SH-SY5Y (cell line): ENCODE results near the gene TMED1.

ENCODE experiments used
- GATA2 ChIP-seq: IDR thresholded peaks from 2 replicates; pipeline ENCODE4 v1.6.1; 2011; ENCODE audit warnings: mild to moderate bottlenecking, low read depth, low read length
- GATA3 ChIP-seq: IDR thresholded peaks from 2 replicates; pipeline ENCODE4 v1.6.1; 2011; ENCODE audit warnings: low read depth, mild to moderate bottlenecking, low read length, moderate library complexity

Gene TMED1

DNA sequence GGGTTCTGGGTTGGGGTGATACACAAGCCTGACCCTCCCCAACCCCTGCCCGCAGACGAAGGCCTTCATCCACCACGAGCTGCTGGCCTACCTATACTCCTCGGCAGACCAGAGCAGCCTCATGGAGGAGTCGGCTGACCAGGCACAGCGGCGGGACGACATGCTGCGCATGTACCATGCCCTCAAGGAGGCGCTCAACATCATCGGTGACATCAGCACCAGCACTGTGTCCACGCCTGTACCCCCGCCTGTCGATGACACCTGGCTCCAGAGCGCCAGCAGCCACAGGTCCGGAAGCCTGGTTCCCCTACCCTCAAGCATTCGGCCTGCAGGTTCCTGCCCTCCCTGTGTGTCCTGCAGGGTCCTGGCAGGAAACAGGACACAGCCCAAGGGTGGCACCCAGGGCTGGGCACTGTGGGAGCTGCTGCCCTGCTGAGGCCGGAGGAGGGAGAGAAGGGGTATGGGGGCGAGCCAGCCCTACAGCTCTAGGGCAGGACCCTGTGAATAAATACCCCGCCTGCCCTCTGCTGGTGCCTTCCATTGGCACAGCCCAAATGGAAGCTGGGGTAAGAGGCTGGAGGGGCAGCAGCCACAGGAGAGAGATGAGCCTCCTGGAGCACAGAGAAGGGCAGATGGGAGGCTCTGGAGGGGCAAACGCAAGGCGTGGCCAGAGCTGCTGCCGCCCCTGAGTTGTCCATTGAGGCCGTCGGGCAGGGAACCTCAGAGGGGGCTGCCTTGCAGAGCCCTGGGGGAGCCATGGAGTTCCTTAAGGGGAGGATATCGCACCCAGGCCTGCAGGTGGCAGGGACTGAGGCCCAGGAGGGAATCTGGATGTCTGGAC is 6.8 kb downstream of the TMED1 start:
- TF ChIP-seq GATA3 (no peak), GATA2 (no peak)

DNA sequence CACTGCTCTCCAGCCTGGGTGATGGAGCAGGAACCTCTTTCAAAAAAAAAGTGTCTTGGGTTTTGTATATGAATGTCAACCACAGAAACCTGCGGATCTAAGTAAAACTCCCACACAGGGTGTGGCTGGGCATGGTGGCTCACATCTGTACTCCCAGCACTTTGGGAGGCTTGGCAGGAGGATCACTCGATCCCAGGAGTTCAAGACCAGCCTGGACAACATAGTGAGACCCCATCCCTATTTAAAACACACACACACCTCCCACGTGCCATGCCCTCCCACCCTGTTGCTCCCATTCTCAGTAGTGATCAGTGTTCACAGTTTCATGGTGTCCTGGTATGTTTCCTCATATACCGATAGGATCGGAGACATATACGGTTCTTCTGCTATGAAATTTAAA is 9.2 kb downstream of the TMED1 start:
- TF ChIP-seq GATA2 (no peak), GATA3 (no peak)

DNA sequence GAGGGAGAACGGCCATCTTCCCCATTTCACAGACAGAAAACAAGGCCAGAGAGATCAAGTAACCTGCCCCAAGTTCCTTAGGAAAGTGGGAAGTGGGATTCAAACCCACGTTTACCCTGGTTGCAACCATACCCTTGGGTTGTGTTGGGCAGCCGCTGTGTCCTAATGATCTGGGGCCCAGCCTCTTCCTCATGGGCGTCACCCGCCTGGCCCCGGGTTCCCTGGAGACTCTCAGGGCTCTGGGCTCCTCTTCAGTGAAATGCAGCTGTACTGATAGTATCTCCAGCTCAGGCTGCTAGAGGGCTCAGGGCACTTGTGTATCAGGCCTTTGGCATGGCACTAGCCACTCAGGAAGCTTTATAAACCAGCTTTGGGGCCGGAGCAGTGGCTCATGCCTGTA is 9.8 kb downstream of the TMED1 start:
- no peak for TF ChIP-seq GATA2
- no peak for TF ChIP-seq GATA3

DNA sequence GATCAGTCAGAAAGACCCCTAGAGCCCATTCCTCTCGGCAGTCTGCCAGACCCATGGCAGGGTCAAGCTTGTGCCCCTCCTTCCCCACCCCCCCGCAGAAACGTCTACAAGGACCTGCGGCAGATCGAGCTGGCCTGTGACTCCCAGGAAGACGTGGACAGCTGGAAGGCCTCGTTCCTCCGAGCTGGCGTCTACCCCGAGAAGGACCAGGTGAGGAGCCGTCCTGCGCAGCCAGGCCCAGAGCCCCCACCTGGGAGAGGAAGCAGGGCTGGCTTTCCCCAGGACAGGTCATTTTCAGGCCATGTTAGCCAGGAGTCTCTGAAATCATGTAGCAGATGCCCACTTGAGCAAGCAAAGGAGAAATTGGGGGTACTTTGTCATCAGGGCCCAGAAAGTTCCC is 12.3 kb downstream of the TMED1 start:
- TF ChIP-seq GATA2: no peak
- no peak for TF ChIP-seq GATA3

DNA sequence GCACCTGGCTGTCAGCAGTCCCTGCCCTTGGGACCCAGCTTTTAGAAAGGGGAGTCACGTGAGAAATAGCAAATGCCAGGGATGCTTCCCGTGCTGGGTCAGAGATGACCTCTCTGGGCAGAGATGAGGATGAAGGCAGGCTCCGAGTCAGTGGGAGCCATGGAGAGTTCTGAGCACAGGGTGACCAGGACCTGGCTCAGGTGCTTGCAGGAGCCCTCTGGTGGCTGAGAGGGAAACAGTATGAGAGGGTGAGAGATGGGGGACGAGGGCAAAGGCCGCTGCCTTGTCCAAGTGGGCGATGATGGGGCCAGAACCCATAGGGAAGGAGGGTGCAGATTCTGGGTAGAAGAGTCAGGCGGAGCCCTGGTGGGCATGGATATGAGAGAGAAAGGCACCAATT is 15.8 kb downstream of the TMED1 start:
- TF ChIP-seq GATA2: no peak
- no peak for TF ChIP-seq GATA3

DNA sequence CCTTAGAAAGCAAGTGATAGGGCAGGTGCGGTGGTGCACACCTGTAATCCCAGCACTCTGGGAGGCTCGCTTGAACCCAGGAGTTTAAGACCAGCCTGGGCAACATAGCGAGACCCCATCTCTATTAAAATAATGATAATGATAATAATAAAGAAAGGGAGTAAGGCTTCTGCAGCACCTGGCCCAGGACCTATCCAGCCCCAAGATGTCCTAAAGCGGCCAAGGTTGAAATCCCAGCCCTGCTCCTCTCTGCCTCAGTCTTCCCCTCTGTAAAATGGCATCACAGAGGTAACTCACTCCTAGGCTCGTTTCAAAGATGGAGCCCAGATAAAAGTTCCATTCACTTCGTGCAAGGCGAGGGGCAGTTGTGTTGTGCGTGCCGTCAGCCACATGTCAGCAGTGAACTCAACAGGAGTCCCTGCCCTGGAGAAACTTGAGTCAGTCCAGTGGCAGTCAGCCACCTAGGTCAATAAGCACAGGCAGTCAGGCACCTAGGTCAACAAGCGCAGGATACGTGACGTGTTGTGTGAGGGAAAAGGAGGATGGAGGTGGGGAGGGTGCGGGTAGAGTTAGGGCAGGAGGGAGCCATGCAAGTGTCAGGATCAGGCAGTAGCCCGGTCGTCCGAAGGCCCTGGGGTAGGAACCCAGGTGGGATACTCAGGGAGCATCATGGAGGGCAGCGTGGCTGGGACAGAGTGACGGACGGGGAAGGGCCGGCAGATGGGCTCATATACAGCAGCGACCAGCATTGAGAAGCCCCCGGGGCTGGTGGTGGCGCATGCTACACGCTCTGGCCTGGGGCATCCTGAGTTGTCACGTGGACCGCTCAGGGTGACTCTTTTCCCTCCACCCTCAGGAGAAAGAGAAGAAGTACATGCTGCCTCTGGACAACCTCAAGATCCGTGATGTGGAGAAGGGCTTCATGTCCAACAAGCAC is 16.6 kb downstream of the TMED1 start:
- TF ChIP-seq GATA2 (no peak), GATA3 (no peak)

DNA sequence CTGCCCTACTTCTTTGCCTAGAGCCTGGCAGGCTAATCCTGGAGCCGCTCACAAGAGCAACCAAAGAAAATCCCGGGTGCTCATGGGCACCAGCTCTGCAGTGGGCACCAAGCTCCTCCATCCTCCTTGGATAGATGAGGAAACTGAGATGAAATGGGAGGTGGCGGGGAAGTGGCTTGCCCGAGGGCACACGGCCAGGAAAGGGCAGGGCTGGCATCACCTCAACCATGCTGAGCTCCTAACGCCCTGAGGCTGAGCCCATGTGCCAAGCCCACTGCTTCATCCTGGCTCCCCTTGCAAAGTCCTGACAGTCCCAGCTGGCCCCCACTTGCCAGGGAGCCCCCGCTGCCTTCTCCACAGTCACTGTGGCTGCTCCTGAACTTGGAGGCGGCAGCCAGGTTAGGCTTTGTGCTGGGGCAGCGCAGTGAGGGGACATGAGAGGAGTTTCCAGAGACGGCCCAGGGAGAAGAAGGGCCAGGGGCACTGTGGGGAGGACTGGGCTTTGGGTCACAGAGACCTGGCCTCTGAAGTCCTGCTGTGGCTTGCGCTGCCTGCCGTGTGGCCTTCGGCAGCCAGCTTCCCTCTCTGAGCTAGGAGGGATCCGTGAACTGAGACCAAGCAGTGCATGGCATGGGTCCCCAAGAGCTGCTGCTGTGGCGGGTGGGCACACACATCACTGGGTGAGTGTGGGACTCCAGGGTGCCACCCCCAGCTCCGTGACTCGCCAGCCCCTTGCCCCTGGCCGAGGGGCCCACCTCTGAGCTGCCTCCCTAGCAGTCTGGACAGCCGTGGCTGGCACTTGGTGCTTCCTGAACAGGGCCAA is 17.5 kb downstream of the TMED1 start:
- TF ChIP-seq GATA2 (no peak), GATA3 (no peak)

DNA sequence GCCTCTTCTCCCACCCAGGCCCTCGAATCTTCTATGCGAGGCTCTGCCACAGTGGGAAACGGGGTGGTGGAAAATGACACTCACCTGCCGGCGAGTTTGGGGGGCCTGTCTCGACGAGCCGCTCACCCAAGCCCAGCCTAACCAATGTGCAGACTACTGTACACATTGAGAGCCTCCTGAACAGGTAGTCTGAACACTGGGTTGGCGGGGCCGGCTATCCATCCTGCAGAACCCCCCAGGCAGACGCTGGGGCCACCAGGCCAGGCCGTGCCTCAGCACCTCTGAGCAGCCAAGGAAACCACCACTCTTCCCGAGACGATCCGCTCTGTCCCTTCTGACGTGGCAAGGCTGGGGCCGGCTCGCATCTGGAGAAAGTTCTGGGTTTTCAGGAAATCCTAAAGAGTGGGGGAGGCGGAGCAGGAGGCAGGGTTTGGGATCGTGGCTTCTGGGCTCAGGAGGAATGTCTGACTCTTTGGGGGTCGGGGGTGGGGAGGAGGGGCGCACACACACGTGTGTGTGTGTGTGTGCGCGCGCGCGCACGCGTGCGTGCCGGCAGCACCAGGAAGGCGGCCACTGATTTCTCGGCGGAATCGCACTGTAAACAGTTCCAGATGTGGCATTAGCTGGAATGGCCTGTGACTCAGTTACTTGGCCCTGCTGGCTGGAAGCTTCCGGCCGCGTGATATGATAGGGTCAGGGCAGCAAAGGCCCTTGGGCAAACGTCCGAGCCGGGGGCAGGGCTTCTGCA is 18.5 kb downstream of the TMED1 start:
- TF ChIP-seq GATA3: no peak
- no peak for TF ChIP-seq GATA2

DNA sequence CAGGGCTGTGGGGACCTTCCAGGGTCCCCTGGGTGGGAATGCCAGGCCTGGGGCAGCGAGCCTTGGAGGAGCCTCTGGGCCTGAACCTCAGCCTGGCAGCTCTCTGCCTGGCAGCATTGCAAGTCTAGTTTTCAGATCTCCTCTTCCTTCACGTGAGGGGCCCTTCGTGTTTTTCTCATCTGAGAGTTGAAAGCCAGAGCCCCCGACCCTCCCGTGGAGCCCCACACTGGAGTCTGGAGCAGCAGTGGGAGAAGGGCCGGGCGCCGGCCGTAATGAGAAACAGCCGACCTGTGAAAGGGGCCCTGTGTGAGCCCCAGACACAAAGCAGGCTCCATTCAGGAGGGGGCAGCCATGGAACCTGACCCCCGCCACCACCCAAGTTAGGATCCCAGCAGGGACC is 19.3 kb downstream of the TMED1 start:
- TF ChIP-seq GATA3 (no peak), GATA2 (no peak)

DNA sequence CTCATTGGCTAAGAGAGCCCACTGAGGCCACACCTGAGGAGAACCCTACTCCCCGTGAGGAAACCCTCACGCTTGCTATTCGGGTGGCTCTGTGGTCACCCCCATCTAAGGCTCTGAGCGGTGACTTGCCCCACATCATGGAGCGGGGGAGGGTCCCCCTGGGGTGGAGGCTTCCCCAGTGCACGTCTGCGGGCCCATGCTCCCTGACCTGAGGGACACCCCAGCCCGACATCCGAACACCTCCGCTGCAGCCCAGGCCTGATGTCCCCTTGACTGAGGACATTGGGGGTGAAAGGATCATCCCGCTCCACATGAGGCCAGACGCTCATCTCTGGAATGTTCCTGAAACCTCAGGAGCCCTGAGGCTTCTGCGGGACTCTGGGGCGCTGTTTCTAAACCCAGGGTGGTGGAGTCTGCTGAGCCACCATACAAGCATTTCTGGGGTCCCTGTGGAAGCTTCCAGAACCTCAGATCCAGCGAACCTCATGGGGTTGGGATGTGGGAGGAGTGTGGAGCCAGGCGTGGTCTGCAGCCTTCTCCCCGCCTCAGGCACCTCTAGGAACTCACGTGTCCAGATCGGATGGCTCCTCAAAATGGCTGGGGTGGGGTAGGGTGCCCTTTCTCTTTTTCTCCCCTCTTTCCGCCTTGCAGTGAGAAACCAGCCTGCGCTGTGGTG is 19.9 kb downstream of the TMED1 start:
- TF ChIP-seq GATA3 (no peak), GATA2 (no peak)

DNA sequence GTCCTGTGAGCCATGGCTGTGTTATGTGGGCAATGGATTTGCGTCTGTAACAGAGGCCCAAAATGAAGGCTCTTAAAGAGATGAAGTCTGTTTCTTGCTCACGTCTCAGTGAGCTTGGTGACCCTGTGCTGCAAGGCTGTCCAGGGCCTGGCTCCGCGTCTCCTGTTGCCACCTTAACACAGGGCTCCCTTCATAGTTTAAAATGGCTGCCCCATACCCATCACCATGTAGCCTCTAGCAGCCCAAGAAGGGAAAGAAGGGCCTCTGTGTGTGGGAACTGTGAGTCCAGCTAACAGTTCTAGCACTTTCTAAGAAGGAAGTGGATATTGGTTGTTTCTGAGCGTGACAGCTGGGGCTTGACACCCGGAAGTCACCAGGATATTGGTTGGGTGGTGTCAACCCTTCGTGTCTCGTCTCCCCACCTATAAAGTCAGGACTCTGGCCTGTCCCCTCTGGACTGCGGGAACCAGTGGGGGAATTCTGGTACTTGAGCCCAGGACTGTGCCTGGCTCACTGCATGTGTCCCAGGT is 20.9 kb downstream of the TMED1 start:
- no peak for TF ChIP-seq GATA2
- TF ChIP-seq GATA3: no peak

DNA sequence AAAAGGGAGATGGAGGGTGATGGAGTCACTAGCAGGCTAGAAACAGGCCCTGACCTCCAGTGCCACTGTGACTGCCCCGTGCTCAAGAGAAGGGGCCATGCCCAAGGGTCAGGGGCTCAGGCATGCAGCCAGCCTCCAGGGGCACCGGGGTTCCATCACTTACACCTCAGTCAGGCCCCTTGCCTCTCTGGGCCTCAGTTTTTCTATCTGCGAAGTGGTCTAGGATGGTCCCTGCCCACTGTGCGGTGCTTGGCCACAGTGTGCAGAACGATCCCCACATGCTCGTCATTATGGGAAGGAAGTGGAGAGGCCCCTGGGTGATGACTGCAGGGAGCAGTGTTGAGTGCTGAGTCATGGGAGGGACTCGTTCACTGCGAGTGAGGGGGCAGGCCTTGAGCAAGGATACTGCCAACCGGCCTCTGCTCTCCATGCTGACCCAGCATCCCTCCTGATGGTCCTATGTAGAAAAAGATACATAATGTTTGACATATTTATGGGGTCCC is 23.1 kb downstream of the TMED1 start:
- TF ChIP-seq GATA2: no peak
- no peak for TF ChIP-seq GATA3

DNA sequence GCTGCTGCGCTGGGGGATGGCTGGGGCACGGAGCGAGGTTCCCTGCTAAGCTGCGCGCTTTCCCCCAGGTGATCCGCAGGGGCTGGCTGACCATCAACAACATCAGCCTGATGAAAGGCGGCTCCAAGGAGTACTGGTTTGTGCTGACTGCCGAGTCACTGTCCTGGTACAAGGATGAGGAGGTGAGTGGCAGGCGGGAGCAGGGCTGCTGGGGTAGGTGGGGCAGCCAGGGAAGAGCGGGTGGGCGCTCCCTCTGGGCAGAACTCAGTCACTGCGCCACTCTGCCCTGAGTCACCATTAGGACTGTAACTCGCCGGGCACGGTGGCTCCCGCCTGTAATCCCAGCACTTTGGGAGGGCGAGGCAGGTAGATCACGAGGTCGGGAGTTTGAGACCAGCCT is 23.8 kb downstream of the TMED1 start:
- no peak for TF ChIP-seq GATA3
- no peak for TF ChIP-seq GATA2

DNA sequence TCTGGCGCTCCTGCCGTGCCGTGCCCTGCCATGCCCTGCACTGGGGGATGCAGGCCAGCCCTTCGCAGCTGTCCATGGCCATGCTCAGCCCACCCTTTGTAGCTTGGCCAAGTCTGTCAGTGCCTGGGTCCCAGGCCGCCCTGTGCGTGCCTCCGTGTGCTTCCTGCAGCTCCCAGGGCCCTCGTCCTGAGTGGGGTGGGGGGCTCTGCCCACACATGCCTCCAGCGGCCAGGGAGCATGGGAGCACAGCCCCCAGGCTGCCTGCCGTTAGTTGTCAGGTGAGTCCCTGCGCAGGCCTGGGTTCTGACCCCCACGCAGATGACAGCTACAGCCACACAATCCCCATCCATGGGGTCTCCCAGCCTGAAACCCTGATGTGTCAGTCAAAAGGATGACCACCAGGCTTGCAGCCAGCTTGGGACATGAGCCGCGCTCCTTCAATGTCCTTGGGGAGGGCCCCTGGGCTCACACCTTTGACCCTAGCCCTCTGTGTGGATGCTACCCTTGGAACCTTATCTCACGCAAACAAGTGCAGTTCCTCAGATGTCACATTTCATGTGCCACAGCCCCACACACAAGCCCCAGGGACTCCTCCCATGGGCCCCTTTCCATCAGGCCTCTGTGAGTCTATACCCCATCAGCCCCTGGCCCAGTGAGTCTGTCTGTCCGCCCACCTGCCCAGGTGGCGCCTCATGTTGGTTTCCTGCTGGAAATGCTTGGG is 24.5 kb downstream of the TMED1 start:
- TF ChIP-seq GATA3 (no peak), GATA2 (no peak)
